K562 (cell line): ENCODE measurements around the gene GCSH.

Source experiments
- CTCF ChIP-seq, 3 experiments: IDR thresholded peaks in 2 of 3; conservative IDR thresholded peaks in 1 of 3; 2 replicates each; pipeline ENCODE4 v1.5.1; 2011 to 2012; ENCODE audit warnings: low read length in 3 of 3, mild to moderate bottlenecking in 3 of 3, control low read depth in 2 of 3, improper control_type of control experiment in 1 of 3, inconsistent platforms in 1 of 3, low read depth in 1 of 3, mixed read lengths in 1 of 3, moderate library complexity in 1 of 3; ENCODE audit not compliant: insufficient read depth in 2 of 3
- POLR2A ChIP-seq: fragments of 450-650 bp; conservative IDR thresholded peaks from 2 replicates; pipeline ENCODE4 v1.6.1; 2016
- RCOR1 ChIP-seq, 2 experiments: IDR thresholded peaks; 2 replicates each; pipeline ENCODE4 v1.6.1; 2012; ENCODE audit warnings: low read depth in 2 of 2, low read length in 2 of 2, borderline replicate concordance in 1 of 2, improper control_type of control experiment in 1 of 2
- ZBTB17 ChIP-seq: fragments of 450-650 bp; formaldehyde crosslinking; IDR thresholded peaks from 2 replicates; pipeline ENCODE4 v1.4.0; 2020; ENCODE audit warnings: mild to moderate bottlenecking
- TF ChIP-seq, protein P1 (sequence below), 3 experiments: fragments of 200-800 bp in 1 of 3; sonication (Bioruptor generic) in 1 of 3; sonication (generic) in 1 of 3; formaldehyde crosslinking in 1 of 3; IDR thresholded peaks; 2 replicates each; pipeline versions ENCODE4 v1.6.1 to v1.8.0; 2016 to 2022; ENCODE audit warnings: mild to moderate bottlenecking in 2 of 3, missing compliant biosample characterization in 2 of 3, missing genetic modification characterization in 2 of 3, missing genetic modification reagents in 1 of 3

DNA sequence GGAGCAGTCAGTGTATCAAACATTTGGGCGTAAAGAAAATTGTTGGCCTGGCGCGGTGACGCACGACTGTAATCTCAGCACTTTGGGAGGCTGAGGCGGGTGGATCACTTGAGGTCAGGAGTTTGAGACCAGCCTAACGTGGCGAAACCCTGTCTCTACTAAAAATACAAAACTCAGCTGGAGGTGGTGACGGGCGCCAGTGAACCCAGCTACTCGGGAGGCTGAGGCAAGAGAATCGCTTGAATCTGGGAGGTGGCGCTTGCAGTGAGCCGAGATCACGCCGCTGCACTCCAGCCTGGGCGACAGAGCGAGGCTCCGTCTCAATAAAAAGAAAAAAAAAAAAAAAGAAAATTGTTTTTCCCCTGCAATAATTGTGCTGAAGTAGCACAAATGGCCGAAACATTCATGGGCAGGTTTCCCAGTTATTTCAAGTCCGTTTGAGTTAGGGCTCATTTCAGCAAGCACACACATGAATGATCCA lies 1.4 kb downstream of the GCSH start:
- no peak for TF ChIP-seq CTCF (IDR thresholded peaks at IDR 0.05 in 2 of 3, conservative IDR thresholded peaks at IDR 0.05 in 1 of 3; ENCODE audit: insufficient read depth in 2 of 3, low read depth in 1 of 3, low read length in 3 of 3)
- TF ChIP-seq, protein P1, sequence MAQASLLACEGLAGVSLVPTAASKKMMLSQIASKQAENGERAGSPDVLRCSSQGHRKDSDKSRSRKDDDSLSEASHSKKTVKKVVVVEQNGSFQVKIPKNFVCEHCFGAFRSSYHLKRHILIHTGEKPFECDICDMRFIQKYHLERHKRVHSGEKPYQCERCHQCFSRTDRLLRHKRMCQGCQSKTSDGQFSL (CRISPR knock-in tag; IDR thresholded peaks at IDR 0.05), result no peak
- TF ChIP-seq, protein P1 (tag; IDR thresholded peaks at IDR 0.05), result no peak
- TF ChIP-seq POLR2A, result no peak
- no peak for TF ChIP-seq RCOR1 (IDR thresholded peaks at IDR 0.05; ENCODE audit: borderline replicate concordance in 1 of 2, low read depth in 2 of 2, low read length in 2 of 2)
- TF ChIP-seq ZBTB17 (CRISPR knock-in tag), result no peak
